T-cell (primary cell): ENCODE measurements around the gene ADCY4. TPM values are rescaled to one million over a fixed set of nuclear protein-coding genes. Genes with fewer than 3 reads are reported as not detected.

Experiments
- ATAC-seq, 4 experiments: fragments of 200-7000 bp in 3 of 4; fragments of 150-1000 bp in 1 of 4; cut with Tn5 transposase; replicated peaks in 1 of 4; 1 replicate in 3 of 4; 2 replicates in 1 of 4; pipeline ENCODE4 v1.10.0; 2021; ENCODE audit warnings: moderate library complexity in 3 of 4, mild to moderate bottlenecking in 2 of 4, moderate number of reproducible peaks in 1 of 4
- CTCF ChIA-PET, 2 donors: fragments of 300-600 bp; sonication (Branson Sonifier 250); formaldehyde crosslinking; loops; one replicate each; lab custom pipeline; 2022; ENCODE audit warnings: antibody characterized with exemption in 2 of 2; lab: Charles Lee
- POLR2A ChIA-PET, 2 donors: fragments of 300-600 bp; sonication (Branson Sonifier 250); formaldehyde crosslinking; loops; one replicate each; lab custom pipeline; 2022; ENCODE audit warnings: antibody characterized with exemption in 2 of 2; lab: Charles Lee
- DNase-seq, 35 experiments: peaks; one replicate each; pipeline versions ENCODE4 v3.0.0 to v3.0.0-alpha.2; 2013 to 2023
- H3K27ac ChIP-seq: one replicate; pipeline ENCODE4 v1.5.1; 2013; ENCODE audit warnings: low read length
- H3K27me3 ChIP-seq, 2 experiments: replicated peaks in 1 of 2; 1 replicate in 1 of 2; 2 replicates in 1 of 2; pipeline versions ENCODE4 v1.6.1 to v1.7.0; 2013; ENCODE audit warnings: low read length in 1 of 2, mixed read lengths in 1 of 2; ENCODE audit not compliant: control insufficient read depth in 2 of 2, insufficient read depth in 2 of 2; ENCODE audit errors: extremely low read depth in 1 of 2
- H3K36me3 ChIP-seq, 2 donors: 1 replicate in 1 of 2; 2 replicates in 1 of 2; pipeline versions ENCODE4 v1.6.1 to v1.7.0; 2013; ENCODE audit warnings: low read length in 1 of 2; ENCODE audit not compliant: control insufficient read depth in 2 of 2, insufficient read depth in 1 of 2; ENCODE audit errors: extremely low read depth in 1 of 2
- H3K4me1 ChIP-seq, 2 experiments: 1 replicate in 1 of 2; 2 replicates in 1 of 2; pipeline versions ENCODE4 v1.6.1 to v1.7.0; 2013; ENCODE audit warnings: low read length in 2 of 2, mixed read lengths in 1 of 2; ENCODE audit not compliant: insufficient read depth in 2 of 2, control insufficient read depth in 1 of 2; ENCODE audit errors: extremely low read depth in 1 of 2
- H3K4me3 ChIP-seq, 2 donors: 1 replicate in 1 of 2; 2 replicates in 1 of 2; pipeline versions ENCODE4 v1.5.1 to v1.7.0; 2013; ENCODE audit warnings: mild to moderate bottlenecking in 2 of 2, low read length in 1 of 2, moderate library complexity in 1 of 2; ENCODE audit not compliant: control insufficient read depth in 1 of 2; ENCODE audit errors: extremely low read depth in 1 of 2
- H3K9me3 ChIP-seq: 2 replicates; pipeline ENCODE4 v1.7.0; 2013
- H3K27ac Mint-ChIP-seq, 2 donors: one replicate each; pipeline ENCODE4 v1.8.0; 2020 to 2021; ENCODE audit warnings: mild to moderate bottlenecking in 2 of 2, mixed read lengths in 2 of 2
- H3K27me3 Mint-ChIP-seq, 2 donors: one replicate each; pipeline ENCODE4 v1.8.0; 2021 to 2022; ENCODE audit warnings: mixed read lengths in 2 of 2
- H3K36me3 Mint-ChIP-seq: one replicate; pipeline ENCODE4 v1.8.0; 2021; ENCODE audit warnings: mixed read lengths
- H3K4me1 Mint-ChIP-seq, 3 donors: one replicate each; pipeline ENCODE4 v1.8.0; 2020 to 2022; ENCODE audit warnings: mixed read lengths in 3 of 3, mild to moderate bottlenecking in 1 of 3
- H3K4me3 Mint-ChIP-seq, 3 donors: one replicate each; pipeline ENCODE4 v1.8.0; 2020 to 2022; ENCODE audit warnings: mild to moderate bottlenecking in 3 of 3, mixed read lengths in 3 of 3, moderate library complexity in 3 of 3
- H3K9me3 Mint-ChIP-seq, 3 donors: one replicate each; pipeline ENCODE4 v1.8.0; 2020 to 2022; ENCODE audit warnings: mixed read lengths in 3 of 3
- WGBS: methylation state at CpG from one replicate; pipeline ENCODE4 v1.1.5; 2013; ENCODE audit warnings: missing lambda C conversion rate; ENCODE audit not compliant: insufficient coverage; 5-methylcytosine and 5-hydroxymethylcytosine counted together
- total RNA-seq, 35 experiments: library from RNA in 6 of 35; stranded (reverse) in 6 of 35; fragments of 120-200 nt in 1 of 35; gene quantifications; one replicate each; pipeline versions ENCODE4 v1.2.1 to v1.2.4 and lab custom pipeline; 2013 to 2026

Gene ADCY4
- total RNA-seq, 5 donors from 2014 or later (not counting 1 experiment from before 2014, with no cell fraction given), result 7.8 to 10.4 (median 8.5) TPM

DNA sequence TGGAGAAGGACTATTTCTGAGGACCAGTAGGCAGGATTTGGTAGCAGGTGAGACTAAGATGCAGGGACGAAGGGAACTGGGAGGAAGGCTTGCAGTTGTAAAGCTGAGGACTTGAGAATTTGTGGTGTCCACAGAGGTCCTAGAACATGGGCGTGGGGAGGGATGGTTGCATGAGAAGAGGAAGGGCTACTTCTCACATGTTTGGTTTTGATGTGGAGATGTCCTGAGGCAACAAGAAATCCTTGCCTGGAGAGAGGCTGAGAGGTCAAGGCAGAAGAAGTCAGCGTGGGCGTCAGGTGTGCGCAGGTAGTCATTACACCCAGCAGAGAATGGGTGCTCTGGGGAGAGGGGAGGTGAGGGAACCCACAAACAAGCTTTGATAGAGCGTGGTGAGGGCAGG is 57.8 kb downstream of the ADCY4 start:
- Mint-ChIP-seq H3K9me3 (no peaks in the 10 kb centered on the region), H3K4me3 (no peak overlapping the region), H3K27ac (no peak overlapping the region), H3K36me3 (no peaks in the 10 kb centered on the region), H3K4me1 (peaks cover 37 to 69% (median 53%) of the 10 kb centered on the region in 3 donors), H3K27me3 (no peaks in the 10 kb centered on the region)
- DNase-seq (no peak), ATAC-seq (no peak)
- no peak overlapping the region for H3K27ac ChIP-seq
- no peaks in the 10 kb centered on the region for H3K27me3 ChIP-seq
- H3K4me1 ChIP-seq, result peaks cover 21 to 27% of the 10 kb centered on the region in 2 experiments
- no peak overlapping the region for H3K4me3 ChIP-seq
- POLR2A ChIA-PET, result interaction anchor here in 1 of 2 donors (0.6 to 1.0 kb wide), 2 partner anchors 15 to 62 kb away, joined by 4 to 5 read pairs; no protein-coding TSS in a partner anchor
- 90% methylated on average over 6 of the region's 6 CpGs for WGBS
- CTCF ChIA-PET, result interaction anchor here in 1 of 2 donors (3.0 kb wide), 1 partner anchor 34 kb away, joined by 6 read pairs; the partner anchor contains the start of gene TINF2
- H3K36me3 ChIP-seq, result no peaks in the 10 kb centered on the region
- no peaks in the 10 kb centered on the region for H3K9me3 ChIP-seq

DNA sequence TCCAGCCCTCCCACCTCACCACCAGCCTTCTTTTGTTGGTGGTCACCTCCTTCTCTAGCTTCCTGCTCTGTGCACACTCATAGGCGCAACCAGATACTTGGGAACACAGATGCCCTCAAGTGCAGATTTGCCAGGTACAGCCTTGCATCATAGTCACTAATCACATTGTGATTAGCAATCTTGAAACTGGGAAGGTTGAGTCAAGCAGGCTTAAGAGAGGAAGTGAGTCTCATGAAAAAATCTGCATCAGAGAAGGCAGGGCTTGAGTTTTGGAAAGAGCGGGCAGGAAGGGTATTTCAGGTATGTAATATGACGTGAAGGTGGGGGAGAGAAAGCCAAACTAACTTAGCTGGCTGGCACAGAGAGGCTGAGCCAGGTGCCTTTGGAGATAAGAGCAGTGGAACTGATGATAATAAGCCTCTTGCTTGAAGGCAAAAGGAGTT is 60.7 kb downstream of the ADCY4 start:
- CTCF ChIA-PET, result interaction anchor here in 1 of 2 donors (0.7 to 3.0 kb wide), 6 partner anchors 10 to 58 kb away, joined by 3 to 6 read pairs (median 4); partner anchors contain the start of genes CIDEB and TINF2
- 22% methylated on average over 2 of the region's 3 CpGs for WGBS
- H3K9me3 Mint-ChIP-seq, result no peaks in the 10 kb centered on the region
- H3K4me1 Mint-ChIP-seq, result peaks cover 44 to 73% (median 50%) of the 10 kb centered on the region in 3 donors
- Histone ChIP-seq H3K9me3 (no peaks in the 10 kb centered on the region), H3K36me3 (peaks cover 6% of the 10 kb centered on the region in 2 donors), H3K27me3 (no peaks in the 10 kb centered on the region), H3K4me1 (peaks cover 23 to 35% of the 10 kb centered on the region in 2 experiments), H3K4me3 (no peak overlapping the region), H3K27ac (peak overlapping the region; percentile 52)
- peaks cover 4% of the 10 kb centered on the region for H3K36me3 Mint-ChIP-seq
- peak in 31 of 35 experiments; percentile 7 to 70 (median 39) for DNase-seq
- H3K27ac Mint-ChIP-seq, result peak overlapping the region; percentile 94 to 97
- POLR2A ChIA-PET, result no interaction called here
- peak in 1 of 4 experiments; percentile 17 for ATAC-seq
- peak overlapping the region in 1 of 3 donors; percentile 24 for H3K4me3 Mint-ChIP-seq
- H3K27me3 Mint-ChIP-seq, result no peaks in the 10 kb centered on the region

DNA sequence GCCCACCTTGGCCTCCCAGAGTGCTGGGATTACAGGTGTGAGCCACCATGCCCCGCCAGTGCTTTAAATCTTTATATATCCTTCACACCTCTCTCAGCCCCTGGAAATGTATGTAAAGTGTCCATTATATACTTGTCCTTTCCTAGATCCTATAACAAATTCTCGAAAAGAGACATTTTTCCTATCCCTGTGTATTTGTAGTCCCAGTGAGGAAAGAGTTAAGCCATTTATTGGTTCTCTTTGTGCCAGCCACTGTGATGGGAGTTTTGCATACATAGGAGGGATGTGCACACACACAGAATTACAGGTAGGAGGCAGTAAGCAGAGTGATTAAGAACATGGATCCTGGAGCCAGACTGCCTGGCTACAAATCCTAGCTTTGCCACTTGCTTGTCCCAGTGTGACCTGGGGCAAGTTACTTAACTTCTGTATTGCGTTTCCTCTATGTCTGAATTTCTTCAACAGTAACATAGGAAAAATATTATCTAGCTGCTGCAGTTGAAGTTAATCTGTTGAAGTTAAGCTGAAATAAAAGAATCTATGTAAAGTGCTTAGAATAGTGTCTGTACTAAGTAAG is 61.4 kb downstream of the ADCY4 start:
- ATAC-seq (no peak), DNase-seq (peak in 1 of 35 experiments; percentile 9)
- Histone ChIP-seq H3K27me3 (no peaks in the 10 kb centered on the region), H3K27ac (peak overlapping the region; percentile 52), H3K4me1 (peaks cover 16 to 29% of the 10 kb centered on the region in 2 experiments), H3K9me3 (no peaks in the 10 kb centered on the region), H3K4me3 (no peak overlapping the region), H3K36me3 (peaks cover 12% of the 10 kb centered on the region in 2 donors)
- H3K27me3 Mint-ChIP-seq, result no peaks in the 10 kb centered on the region
- H3K4me3 Mint-ChIP-seq, result peak overlapping the region in 1 of 3 donors; percentile 24
- peaks cover 38 to 67% (median 44%) of the 10 kb centered on the region in 3 donors for H3K4me1 Mint-ChIP-seq
- POLR2A ChIA-PET, result no interaction called here
- H3K27ac Mint-ChIP-seq, result peak overlapping the region; percentile 94 to 97
- CTCF ChIA-PET, result interaction anchor here (0.7 to 1.5 kb wide), 4 partner anchors 24 to 163 kb away, joined by 3 to 4 read pairs (median 4); partner anchors contain the start of gene CIDEB (in 1 of the 2)
- no CpG with 5 or more reads among the region's 3 CpGs for WGBS
- H3K36me3 Mint-ChIP-seq, result peaks cover 8% of the 10 kb centered on the region
- H3K9me3 Mint-ChIP-seq, result no peaks in the 10 kb centered on the region

DNA sequence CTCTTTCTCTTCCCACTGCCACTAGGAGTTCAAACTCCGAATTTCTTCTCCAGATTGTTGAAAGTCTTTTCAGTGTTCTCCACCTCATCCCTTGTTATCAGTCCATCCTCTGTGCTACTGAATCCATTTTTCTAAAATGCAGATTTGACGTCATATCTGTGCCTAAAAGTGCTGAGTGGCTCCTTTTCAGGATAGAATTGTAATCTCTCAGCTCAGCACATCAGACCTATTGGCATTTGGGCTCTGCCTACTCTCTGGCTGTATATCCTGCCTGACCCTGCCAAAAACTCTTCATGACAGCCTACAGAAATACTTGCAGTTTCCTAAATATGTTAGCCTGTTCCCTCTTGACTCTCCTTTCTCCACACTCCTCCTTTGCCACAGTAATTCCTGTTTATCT is 62.4 kb downstream of the ADCY4 start:
- DNase-seq (no peak), ATAC-seq (no peak)
- peaks cover 34 to 58% (median 36%) of the 10 kb centered on the region in 3 donors for H3K4me1 Mint-ChIP-seq
- no peaks in the 10 kb centered on the region for H3K9me3 Mint-ChIP-seq
- WGBS, result 94% methylated on average over 2 of the region's 2 CpGs
- peaks cover 14 to 17% of the 10 kb centered on the region in 2 donors for H3K36me3 ChIP-seq
- peak overlapping the region; percentile 94 for H3K27ac ChIP-seq
- H3K4me3 ChIP-seq, result no peak overlapping the region
- CTCF ChIA-PET, result interaction anchor here in 1 of 2 donors (0.7 to 2.0 kb wide), 5 partner anchors 30 to 159 kb away, joined by 3 to 10 read pairs (median 4); partner anchors contain the start of genes CIDEB and TINF2
- H3K27ac Mint-ChIP-seq, result peak overlapping the region; percentile 94 to 97
- POLR2A ChIA-PET, result interaction anchor here in 1 of 2 donors (2.3 kb wide), 1 partner anchor 30 kb away, joined by 19 read pairs; the partner anchor contains the start of gene TINF2
- H3K4me1 ChIP-seq, result peaks cover 15 to 29% of the 10 kb centered on the region in 2 experiments
- no peaks in the 10 kb centered on the region for H3K27me3 Mint-ChIP-seq
- H3K4me3 Mint-ChIP-seq, result peak overlapping the region in 2 of 3 donors; percentile 90
- H3K36me3 Mint-ChIP-seq, result peaks cover 11% of the 10 kb centered on the region
- H3K9me3 ChIP-seq, result no peaks in the 10 kb centered on the region
- H3K27me3 ChIP-seq, result no peaks in the 10 kb centered on the region

DNA sequence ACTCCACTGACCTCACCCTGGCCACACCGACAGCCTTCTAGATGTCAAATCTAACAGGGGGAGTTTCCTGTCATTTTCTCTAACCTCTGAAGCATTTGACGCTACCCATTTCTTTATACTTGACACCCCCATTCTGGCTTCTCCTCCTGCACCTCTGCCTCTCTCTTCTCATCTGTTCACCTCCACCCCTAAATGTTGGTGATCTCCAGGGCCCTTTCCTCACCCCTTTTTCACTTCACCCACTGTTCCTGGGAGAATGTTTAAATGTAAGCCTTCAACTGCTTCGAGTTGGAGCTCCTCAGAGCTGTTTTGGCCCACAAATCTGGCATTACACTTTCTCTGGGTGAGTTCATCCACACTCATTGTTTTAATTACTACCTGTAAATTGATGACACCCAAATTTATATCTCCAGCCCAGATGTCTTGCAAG is 63.0 kb downstream of the ADCY4 start:
- CTCF ChIA-PET, result interaction anchor here in 1 of 2 donors (0.7 to 2.3 kb wide), 6 partner anchors 28 to 160 kb away, joined by 3 to 30 read pairs (median 4); partner anchors contain the start of genes CIDEB and TINF2
- POLR2A ChIA-PET, result interaction anchor here (0.5 to 2.3 kb wide), 3 partner anchors 29 to 158 kb away, joined by 3 to 19 read pairs (median 5); partner anchors contain the start of genes CBLN3 (in 1 of the 2), KHNYN (in 1 of the 2) and TINF2 (in 1 of the 2)
- H3K27me3 ChIP-seq, result no peaks in the 10 kb centered on the region
- H3K27me3 Mint-ChIP-seq, result no peaks in the 10 kb centered on the region
- H3K9me3 Mint-ChIP-seq, result no peaks in the 10 kb centered on the region
- peak overlapping the region; percentile 94 to 97 for H3K27ac Mint-ChIP-seq
- H3K27ac ChIP-seq, result peak overlapping the region; percentile 94
- ATAC-seq, result no peak
- H3K4me1 ChIP-seq, result peaks cover 15 to 29% of the 10 kb centered on the region in 2 experiments
- peaks cover 34 to 54% (median 40%) of the 10 kb centered on the region in 3 donors for H3K4me1 Mint-ChIP-seq
- no peaks in the 10 kb centered on the region for H3K9me3 ChIP-seq
- 11% methylated on average over 3 of the region's 3 CpGs for WGBS
- H3K36me3 ChIP-seq, result peaks cover 14 to 23% of the 10 kb centered on the region in 2 donors
- H3K4me3 Mint-ChIP-seq, result peak overlapping the region; percentile 84 to 90 (median 90)
- H3K4me3 ChIP-seq, result peak overlapping the region; percentile 27 to 94
- peaks cover 17% of the 10 kb centered on the region for H3K36me3 Mint-ChIP-seq
- DNase-seq, result no peak
